HG03097 (cell line): ENCODE measurements around the gene OR2AG1.
"Not testable (repeated sequence)": the region's sequence is repeated elsewhere in the genome, so short reads cannot be mapped to it uniquely, and the experiment has no call there.

Experiments used
- ATAC-seq: cut with Tn5 transposase; IDR thresholded peaks from one replicate; pipeline ENCODE4 v1.9.1; 2021; ENCODE audit not compliant: unreplicated experiment, low FRiP score

OR2AG1 gene

GRCh38 chr11:6780829-6781228 is 2.0 kb upstream of the OR2AG1 start:
- ATAC-seq, result no peak

- no peak for ATAC-seq
Observed at GRCh38 chr11:6790546-6790945, 7.7 kb downstream of the OR2AG1 start.

- no peak for ATAC-seq
Observed at GRCh38 chr11:6794639-6795038, 11.8 kb downstream of the OR2AG1 start.

GRCh38 chr11:6799402-6799801 is 16.6 kb downstream of the OR2AG1 start, which contains the start of gene OR6A2:
Gene OR6A2, minus strand, starts transcription at chr11:6799689. Its CDS starts 3,981 bp downstream, at chr11:6795708.
- ATAC-seq, result no peak

- ATAC-seq, result not testable (repeated sequence)
Observed at GRCh38 chr11:6801075-6801474, 18.3 kb downstream of the OR2AG1 start.

GRCh38 chr11:6812390-6813005 is 29.7 kb downstream of the OR2AG1 start:
- ATAC-seq, result no peak

GRCh38 chr11:6813656-6814055 is 30.8 kb downstream of the OR2AG1 start:
- ATAC-seq, result no peak

GRCh38 chr11:6817694-6818093 is 34.9 kb downstream of the OR2AG1 start:
- no peak for ATAC-seq

- no peak for ATAC-seq
Observed at GRCh38 chr11:6818967-6819366, 36.1 kb downstream of the OR2AG1 start.

- no peak for ATAC-seq
Observed at GRCh38 chr11:6824136-6824823, 41.5 kb downstream of the OR2AG1 start.

- ATAC-seq, result no peak
Observed at GRCh38 chr11:6825231-6825744, 42.5 kb downstream of the OR2AG1 start.

GRCh38 chr11:6828103-6828502 is 45.3 kb downstream of the OR2AG1 start:
- no peak for ATAC-seq

GRCh38 chr11:6833356-6833755 is 50.5 kb downstream of the OR2AG1 start:
- ATAC-seq, result no peak

GRCh38 chr11:6834021-6834420 is 51.2 kb downstream of the OR2AG1 start:
- ATAC-seq, result no peak
